Liver (tissue), 3 donors: Measurements from ENCODE around the gene SORL1.

Source experiments
- CTCF ChIP-seq: fragments of 150-350 bp; IDR thresholded peaks from 2 replicates; pipeline ENCODE4 v1.5.1; 2017; ENCODE audit warnings: improper control_type of control experiment, low read depth, low read length; ENCODE audit not compliant: missing input control
- FOXA1 ChIP-seq: IDR thresholded peaks from 2 replicates; pipeline ENCODE4 v1.6.1; 2016; ENCODE audit warnings: antibody characterized with exemption
- GABPA ChIP-seq, 2 donors: IDR thresholded peaks in 1 of 2; conservative IDR thresholded peaks in 1 of 2; 2 replicates each; pipeline ENCODE4 v1.6.1; 2016; ENCODE audit warnings: antibody characterized with exemption in 2 of 2, mild to moderate bottlenecking in 1 of 2, moderate library complexity in 1 of 2
- MAX ChIP-seq: IDR thresholded peaks from 2 replicates; pipeline ENCODE4 v1.6.1; 2016; ENCODE audit warnings: antibody characterized with exemption
- RAD21 ChIP-seq, 2 donors: IDR thresholded peaks; 2 replicates each; pipeline ENCODE4 v1.6.1; 2016; ENCODE audit warnings: antibody characterized with exemption in 2 of 2, mild to moderate bottlenecking in 2 of 2
- REST ChIP-seq: IDR thresholded peaks from 2 replicates; pipeline ENCODE4 v1.6.1; 2016; ENCODE audit warnings: antibody characterized with exemption, mild to moderate bottlenecking
- TAF1 ChIP-seq: conservative IDR thresholded peaks from 2 replicates; pipeline ENCODE4 v1.6.1; 2016; ENCODE audit warnings: antibody characterized with exemption, mild to moderate bottlenecking
- TF ChIP-seq, protein P1 (sequence below): IDR thresholded peaks from 2 replicates; pipeline ENCODE4 v1.6.1; 2016; ENCODE audit warnings: antibody characterized with exemption
- donor health status: healthy.
- donor health status: healthy.

GRCh38 chr11:121580154-121580553 is 128.0 kb downstream of the SORL1 start:
- TF ChIP-seq CTCF (no peak), GABPA (IDR thresholded peaks at IDR 0.05 in 1 of 2, conservative IDR thresholded peaks at IDR 0.05 in 1 of 2) (no peak), TAF1 (no peak), REST (no peak), MAX (no peak), FOXA1 (no peak), RAD21 (IDR thresholded peaks at IDR 0.05) (no peak)
- TF ChIP-seq, protein P1, sequence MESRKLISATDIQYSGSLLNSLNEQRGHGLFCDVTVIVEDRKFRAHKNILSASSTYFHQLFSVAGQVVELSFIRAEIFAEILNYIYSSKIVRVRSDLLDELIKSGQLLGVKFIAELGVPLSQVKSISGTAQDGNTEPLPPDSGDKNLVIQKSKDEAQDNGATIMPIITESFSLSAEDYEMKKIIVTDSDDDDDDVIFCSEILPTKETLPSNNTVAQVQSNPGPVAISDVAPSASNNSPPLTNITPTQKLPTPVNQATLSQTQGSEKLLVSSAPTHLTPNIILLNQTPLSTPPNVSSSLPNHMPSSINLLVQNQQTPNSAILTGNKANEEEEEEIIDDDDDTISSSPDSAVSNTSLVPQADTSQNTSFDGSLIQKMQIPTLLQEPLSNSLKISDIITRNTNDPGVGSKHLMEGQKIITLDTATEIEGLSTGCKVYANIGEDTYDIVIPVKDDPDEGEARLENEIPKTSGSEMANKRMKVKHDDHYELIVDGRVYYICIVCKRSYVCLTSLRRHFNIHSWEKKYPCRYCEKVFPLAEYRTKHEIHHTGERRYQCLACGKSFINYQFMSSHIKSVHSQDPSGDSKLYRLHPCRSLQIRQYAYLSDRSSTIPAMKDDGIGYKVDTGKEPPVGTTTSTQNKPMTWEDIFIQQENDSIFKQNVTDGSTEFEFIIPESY, result no peak
